Panc1 (cell line): ENCODE measurements around the gene SIRPD. TPM values are rescaled to one million over a fixed set of nuclear protein-coding genes. Genes with fewer than 3 reads are reported as not detected.

Experiments used
- ATAC-seq: fragments of 200-7000 bp; cut with Tn5 transposase; 2 replicates; pipeline ENCODE4 v1.9.1; 2020; ENCODE audit warnings: mild to moderate bottlenecking, moderate library complexity
- BruUV-seq: library from RNA; stranded (reverse); fragments of 400-500 nt; replicated peaks from 2 replicates; lab custom pipeline; 2021; lab: Mats Ljungman, UMichigan
- CTCF ChIA-PET: fragments of 300-600 bp; sonication (Branson Sonifier 250); formaldehyde crosslinking; loops from one replicate; lab custom pipeline; 2022; ENCODE audit warnings: antibody characterized with exemption; lab: Charles Lee
- POLR2A ChIA-PET: fragments of 300-600 bp; sonication (Branson Sonifier 250); formaldehyde crosslinking; loops from one replicate; lab custom pipeline; 2022; ENCODE audit warnings: antibody characterized with exemption; lab: Charles Lee
- DNase-seq: peaks from one replicate; pipeline ENCODE4 v3.0.0-alpha.2; 2010; ENCODE audit warnings: low read depth, low spot score
- H3K27ac ChIP-seq: 2 replicates; pipeline ENCODE4 v1.5.1; 2011; ENCODE audit warnings: mild to moderate bottlenecking, low read length, inconsistent platforms
- H3K27me3 ChIP-seq: fragments of 200-500 bp; sonication (Bioruptor generic); 2 replicates; pipeline ENCODE4 v1.6.0; 2014; ENCODE audit warnings: low read length, inconsistent platforms; ENCODE audit not compliant: control insufficient read depth, insufficient read depth
- H3K36me3 ChIP-seq: fragments of 200-500 bp; sonication (Bioruptor generic); 2 replicates; pipeline ENCODE4 v1.5.1; 2014; ENCODE audit warnings: inconsistent platforms, mild to moderate bottlenecking, low read length, moderate library complexity; ENCODE audit not compliant: control insufficient read depth, insufficient read depth
- H3K4me1 ChIP-seq: 2 replicates; pipeline ENCODE4 v1.5.1; 2011; ENCODE audit warnings: inconsistent platforms, mild to moderate bottlenecking, low read length, moderate library complexity; ENCODE audit not compliant: control insufficient read depth, insufficient read depth
- H3K4me3 ChIP-seq, 2 experiments: 2 replicates each; pipeline ENCODE4 v1.5.1; 2011 to 2012; ENCODE audit warnings: low read depth in 2 of 2, low read length in 2 of 2, mild to moderate bottlenecking in 2 of 2, inconsistent platforms in 1 of 2, moderate library complexity in 1 of 2
- H3K9me3 ChIP-seq: fragments of 200-500 bp; sonication (Bioruptor generic); 2 replicates; pipeline ENCODE4 v1.5.1; 2014; ENCODE audit warnings: low read depth, mild to moderate bottlenecking, inconsistent platforms, low read length, moderate library complexity; ENCODE audit not compliant: control insufficient read depth, insufficient read depth
- POLR2AphosphoS5 ChIP-seq: IDR thresholded peaks from 2 replicates; pipeline ENCODE4 v1.6.1; 2012; ENCODE audit warnings: mild to moderate bottlenecking, low read depth, low read length, moderate library complexity
- SIN3A ChIP-seq: IDR thresholded peaks from 2 replicates; pipeline ENCODE4 v1.6.1; 2012; ENCODE audit warnings: low read depth, mild to moderate bottlenecking, low read length, moderate library complexity, borderline replicate concordance; ENCODE audit not compliant: insufficient read depth
- TCF7L2 ChIP-seq: IDR thresholded peaks from 2 replicates; pipeline ENCODE4 v1.6.1; 2011; ENCODE audit warnings: mild to moderate bottlenecking, low read depth, low read length, inconsistent platforms
- in situ Hi-C: cut with HindIII; loops from 2 replicates; pipeline ENCODE4 v1.10.0; 2016; ENCODE audit warnings: low sequenced_read_pairs, low pct_unique_long_range_greater_than_20kb
- intact Hi-C: fragments of 100-400 bp; cut with micrococcal nuclease; formaldehyde crosslinking; loops from one replicate; pipeline ENCODE4 v1.10.0; 2022; ENCODE audit not compliant: unreplicated experiment
- total RNA-seq: library from RNA; stranded (reverse); gene quantifications from one replicate; pipeline ENCODE4 v1.2.1, GENCODE V29; 2021; ENCODE audit not compliant: unreplicated experiment
- TF ChIP-seq, protein P1 (sequence below), 2 experiments: IDR thresholded peaks; 2 replicates each; pipeline ENCODE4 v1.6.1; 2011 to 2012; ENCODE audit warnings: low read depth in 2 of 2, control low read depth in 1 of 2, low read length in 1 of 2, mild to moderate bottlenecking in 1 of 2, moderate library complexity in 1 of 2; ENCODE audit not compliant: insufficient read depth in 1 of 2
- TF ChIP-seq, protein P2 (sequence below): fragments of 450-650 bp; IDR thresholded peaks from 2 replicates; pipeline ENCODE4 v1.5.1; 2017; ENCODE audit warnings: mild to moderate bottlenecking

The SIRPD gene
- total RNA-seq, 1 experiment from 2014 or later = not detected

DNA sequence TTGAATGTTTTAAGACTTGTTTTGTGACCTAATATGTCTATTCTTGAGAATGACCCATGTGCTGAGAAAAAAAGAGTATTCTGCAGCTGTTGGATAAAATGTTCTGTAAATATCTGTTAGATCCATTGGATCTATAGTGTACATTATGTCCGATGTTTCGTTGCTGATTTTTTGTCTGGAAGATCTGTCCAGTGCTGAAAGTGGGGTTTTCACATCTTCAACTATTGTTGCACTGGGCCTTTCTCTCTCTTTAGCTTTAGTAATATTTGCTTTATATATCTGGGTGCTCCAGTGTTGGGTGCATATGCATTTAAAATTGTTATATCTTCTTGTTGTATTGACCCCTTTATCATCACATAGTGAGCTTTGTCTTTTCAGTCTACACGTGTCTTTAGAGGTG is 60.6 kb downstream of the SIRPD start:
- H3K9me3 ChIP-seq = no peaks in the 10 kb centered on the region
- peaks cover 26% of the 10 kb centered on the region for H3K27me3 ChIP-seq
- intact Hi-C loops = no loop called here
- CTCF ChIA-PET = interaction anchor here (0.5 kb wide), 1 partner anchor 269 kb away, joined by 6 read pairs; no protein-coding TSS in a partner anchor
- H3K4me1 ChIP-seq = no peaks in the 10 kb centered on the region
- TF ChIP-seq, protein P1, sequence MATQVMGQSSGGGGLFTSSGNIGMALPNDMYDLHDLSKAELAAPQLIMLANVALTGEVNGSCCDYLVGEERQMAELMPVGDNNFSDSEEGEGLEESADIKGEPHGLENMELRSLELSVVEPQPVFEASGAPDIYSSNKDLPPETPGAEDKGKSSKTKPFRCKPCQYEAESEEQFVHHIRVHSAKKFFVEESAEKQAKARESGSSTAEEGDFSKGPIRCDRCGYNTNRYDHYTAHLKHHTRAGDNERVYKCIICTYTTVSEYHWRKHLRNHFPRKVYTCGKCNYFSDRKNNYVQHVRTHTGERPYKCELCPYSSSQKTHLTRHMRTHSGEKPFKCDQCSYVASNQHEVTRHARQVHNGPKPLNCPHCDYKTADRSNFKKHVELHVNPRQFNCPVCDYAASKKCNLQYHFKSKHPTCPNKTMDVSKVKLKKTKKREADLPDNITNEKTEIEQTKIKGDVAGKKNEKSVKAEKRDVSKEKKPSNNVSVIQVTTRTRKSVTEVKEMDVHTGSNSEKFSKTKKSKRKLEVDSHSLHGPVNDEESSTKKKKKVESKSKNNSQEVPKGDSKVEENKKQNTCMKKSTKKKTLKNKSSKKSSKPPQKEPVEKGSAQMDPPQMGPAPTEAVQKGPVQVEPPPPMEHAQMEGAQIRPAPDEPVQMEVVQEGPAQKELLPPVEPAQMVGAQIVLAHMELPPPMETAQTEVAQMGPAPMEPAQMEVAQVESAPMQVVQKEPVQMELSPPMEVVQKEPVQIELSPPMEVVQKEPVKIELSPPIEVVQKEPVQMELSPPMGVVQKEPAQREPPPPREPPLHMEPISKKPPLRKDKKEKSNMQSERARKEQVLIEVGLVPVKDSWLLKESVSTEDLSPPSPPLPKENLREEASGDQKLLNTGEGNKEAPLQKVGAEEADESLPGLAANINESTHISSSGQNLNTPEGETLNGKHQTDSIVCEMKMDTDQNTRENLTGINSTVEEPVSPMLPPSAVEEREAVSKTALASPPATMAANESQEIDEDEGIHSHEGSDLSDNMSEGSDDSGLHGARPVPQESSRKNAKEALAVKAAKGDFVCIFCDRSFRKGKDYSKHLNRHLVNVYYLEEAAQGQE (IDR thresholded peaks at IDR 0.05; ENCODE audit: insufficient read depth in 1 of 2, low read depth in 2 of 2, low read length in 1 of 2) = peak in 1 of 2 experiments; percentile 73; a peak in 2 of 4 replicates
- TF ChIP-seq, protein P2, sequence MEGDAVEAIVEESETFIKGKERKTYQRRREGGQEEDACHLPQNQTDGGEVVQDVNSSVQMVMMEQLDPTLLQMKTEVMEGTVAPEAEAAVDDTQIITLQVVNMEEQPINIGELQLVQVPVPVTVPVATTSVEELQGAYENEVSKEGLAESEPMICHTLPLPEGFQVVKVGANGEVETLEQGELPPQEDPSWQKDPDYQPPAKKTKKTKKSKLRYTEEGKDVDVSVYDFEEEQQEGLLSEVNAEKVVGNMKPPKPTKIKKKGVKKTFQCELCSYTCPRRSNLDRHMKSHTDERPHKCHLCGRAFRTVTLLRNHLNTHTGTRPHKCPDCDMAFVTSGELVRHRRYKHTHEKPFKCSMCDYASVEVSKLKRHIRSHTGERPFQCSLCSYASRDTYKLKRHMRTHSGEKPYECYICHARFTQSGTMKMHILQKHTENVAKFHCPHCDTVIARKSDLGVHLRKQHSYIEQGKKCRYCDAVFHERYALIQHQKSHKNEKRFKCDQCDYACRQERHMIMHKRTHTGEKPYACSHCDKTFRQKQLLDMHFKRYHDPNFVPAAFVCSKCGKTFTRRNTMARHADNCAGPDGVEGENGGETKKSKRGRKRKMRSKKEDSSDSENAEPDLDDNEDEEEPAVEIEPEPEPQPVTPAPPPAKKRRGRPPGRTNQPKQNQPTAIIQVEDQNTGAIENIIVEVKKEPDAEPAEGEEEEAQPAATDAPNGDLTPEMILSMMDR = no peak
- H3K4me3 ChIP-seq = no peak overlapping the region
- ATAC-seq = no peak
- POLR2A ChIA-PET = no interaction called here
- H3K27ac ChIP-seq = no peak overlapping the region
- DNase-seq = no peak
- BruUV-seq = no TSS peak
- H3K36me3 ChIP-seq = no peaks in the 10 kb centered on the region
- in situ Hi-C loops = no loop called here

- no peak for ATAC-seq
- Histone ChIP-seq H3K4me3 (no peak overlapping the region), H3K4me1 (no peaks in the 10 kb centered on the region), H3K36me3 (no peaks in the 10 kb centered on the region), H3K9me3 (no peaks in the 10 kb centered on the region), H3K27ac (no peak overlapping the region), H3K27me3 (peaks cover 22% of the 10 kb centered on the region)
- BruUV-seq = no TSS peak
- DNase-seq = no peak
- ChIA-PET POLR2A (no interaction called here), CTCF (interaction anchor here (0.8 kb wide), 1 partner anchor 9 kb away, joined by 4 read pairs; no protein-coding TSS in a partner anchor)
- no peak for TF ChIP-seq TCF7L2
- TF ChIP-seq, protein P2 = no peak
- TF ChIP-seq SIN3A = no peak
- TF ChIP-seq POLR2AphosphoS5 = no peak
- TF ChIP-seq, protein P1 (IDR thresholded peaks at IDR 0.05; ENCODE audit: insufficient read depth in 1 of 2, low read depth in 2 of 2, low read length in 1 of 2) = no peak
- intact Hi-C loops (no loop called here), in situ Hi-C loops (no loop called here)
Measured at GRCh38 chr20:1494436-1494835, 63.1 kb downstream of the SIRPD start.
